ENCODE results near the gene ZKSCAN1. TPM values are rescaled to one million over a fixed set of nuclear protein-coding genes. Genes with fewer than 3 reads are reported as not detected.

ZKSCAN1 gene
- total RNA-seq, 1 experiment from 2014 or later: 70.3 TPM

DNA sequence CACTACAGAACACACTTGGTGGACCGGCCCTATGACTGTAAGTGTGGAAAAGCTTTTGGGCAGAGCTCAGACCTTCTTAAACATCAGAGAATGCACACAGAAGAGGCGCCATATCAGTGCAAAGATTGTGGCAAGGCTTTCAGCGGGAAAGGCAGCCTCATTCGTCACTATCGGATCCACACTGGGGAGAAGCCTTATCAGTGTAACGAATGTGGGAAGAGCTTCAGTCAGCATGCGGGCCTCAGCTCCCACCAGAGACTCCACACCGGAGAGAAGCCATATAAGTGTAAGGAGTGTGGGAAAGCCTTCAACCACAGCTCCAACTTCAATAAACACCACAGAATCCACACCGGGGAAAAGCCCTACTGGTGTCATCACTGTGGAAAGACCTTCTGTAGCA is 48.8 kb downstream of the ZKSCAN1 start:
- Histone ChIP-seq H3F3A (ENCODE audit: insufficient read depth, low read depth) (peaks cover 14% of the 10 kb centered on the region; the same call in 1 of the 2 replicates), H3K4me2 (no peak overlapping the region), H3K4me3 (no peak overlapping the region), H3K27me3 (ENCODE audit: insufficient read depth, low read depth) (no peaks in the 10 kb centered on the region), H3K79me2 (ENCODE audit: low read depth) (no peaks in the 10 kb centered on the region), H3K36me3 (ENCODE audit: low read depth) (peaks cover 9% of the 10 kb centered on the region), H3K27ac (no peak overlapping the region), H3K4me1 (replicated peaks; ENCODE audit: insufficient read depth) (no peaks in the 10 kb centered on the region), H4K20me1 (ENCODE audit: insufficient read depth) (no peaks in the 10 kb centered on the region), H2AFZ (no peak overlapping the region), H3K9me2 (ENCODE audit: insufficient read depth) (no peaks in the 10 kb centered on the region), H3K9me3 (ENCODE audit: insufficient read depth, low read depth) (no peaks in the 10 kb centered on the region)
- POLR2A ChIA-PET (ENCODE audit: unreplicated experiment): interaction anchor here (0.6 to 0.7 kb wide), 2 partner anchors 85 to 676 kb away, joined by 3 to 7 read pairs; partner anchors contain the start of gene LAMTOR4
- no TSS peak for BruUV-seq (replicated peaks)
- intact Hi-C loops (cut with micrococcal nuclease; ENCODE audit: unreplicated experiment): no loop called here
- CTCF ChIA-PET: no interaction called here
- TF ChIP-seq, protein P1, sequence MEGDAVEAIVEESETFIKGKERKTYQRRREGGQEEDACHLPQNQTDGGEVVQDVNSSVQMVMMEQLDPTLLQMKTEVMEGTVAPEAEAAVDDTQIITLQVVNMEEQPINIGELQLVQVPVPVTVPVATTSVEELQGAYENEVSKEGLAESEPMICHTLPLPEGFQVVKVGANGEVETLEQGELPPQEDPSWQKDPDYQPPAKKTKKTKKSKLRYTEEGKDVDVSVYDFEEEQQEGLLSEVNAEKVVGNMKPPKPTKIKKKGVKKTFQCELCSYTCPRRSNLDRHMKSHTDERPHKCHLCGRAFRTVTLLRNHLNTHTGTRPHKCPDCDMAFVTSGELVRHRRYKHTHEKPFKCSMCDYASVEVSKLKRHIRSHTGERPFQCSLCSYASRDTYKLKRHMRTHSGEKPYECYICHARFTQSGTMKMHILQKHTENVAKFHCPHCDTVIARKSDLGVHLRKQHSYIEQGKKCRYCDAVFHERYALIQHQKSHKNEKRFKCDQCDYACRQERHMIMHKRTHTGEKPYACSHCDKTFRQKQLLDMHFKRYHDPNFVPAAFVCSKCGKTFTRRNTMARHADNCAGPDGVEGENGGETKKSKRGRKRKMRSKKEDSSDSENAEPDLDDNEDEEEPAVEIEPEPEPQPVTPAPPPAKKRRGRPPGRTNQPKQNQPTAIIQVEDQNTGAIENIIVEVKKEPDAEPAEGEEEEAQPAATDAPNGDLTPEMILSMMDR (conservative IDR thresholded peaks at IDR 0.05): no peak
- no peak for TF ChIP-seq EZH2 (IDR thresholded peaks at IDR 0.05; ENCODE audit: low read depth)
- DNase-seq: no peak

DNA sequence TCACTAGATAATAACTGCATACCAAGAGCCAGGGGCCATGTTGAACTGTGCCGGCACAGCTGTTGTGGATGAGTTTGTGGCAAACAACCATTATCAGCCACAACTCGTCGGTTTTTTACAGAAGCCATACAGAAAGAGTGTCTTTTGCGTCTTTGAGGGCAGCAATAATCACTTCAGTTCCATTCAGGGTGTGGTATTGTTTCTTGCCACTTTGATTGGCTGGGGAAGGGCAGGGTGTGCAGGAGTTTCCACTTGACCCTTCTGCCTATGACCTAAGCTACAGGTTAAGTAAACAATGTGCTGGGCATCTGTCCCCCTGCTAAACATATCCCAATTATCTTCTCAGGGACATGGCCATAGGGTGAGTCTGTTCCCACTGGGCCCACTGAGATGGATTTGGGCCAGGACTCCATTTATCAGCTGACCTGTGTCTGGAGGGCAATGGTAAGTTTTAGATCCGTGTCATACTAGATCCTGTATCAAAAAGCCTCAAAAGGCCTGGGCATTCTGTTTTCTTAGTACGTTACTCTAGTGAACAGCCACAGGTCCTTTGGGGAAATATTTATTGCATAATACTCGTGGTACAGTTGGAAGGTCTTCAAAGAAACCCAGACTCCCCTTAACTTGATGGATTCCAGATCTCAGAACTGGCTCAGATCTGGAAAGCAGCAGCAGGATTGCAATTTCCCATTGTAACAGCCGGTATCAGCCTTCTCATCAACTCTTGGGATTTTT is 50.2 kb downstream of the ZKSCAN1 start:
- Histone ChIP-seq H3K79me2 (ENCODE audit: low read depth) (no peaks in the 10 kb centered on the region), H3K4me2 (no peak overlapping the region), H2AFZ (no peak overlapping the region), H3K27ac (no peak overlapping the region), H3K27me3 (ENCODE audit: insufficient read depth, low read depth) (no peaks in the 10 kb centered on the region), H3K36me3 (ENCODE audit: low read depth) (peaks cover 23% of the 10 kb centered on the region), H3F3A (ENCODE audit: insufficient read depth, low read depth) (peaks cover 14% of the 10 kb centered on the region; the same call in 1 of the 2 replicates), H3K9me2 (ENCODE audit: insufficient read depth) (no peaks in the 10 kb centered on the region), H4K20me1 (ENCODE audit: insufficient read depth) (no peaks in the 10 kb centered on the region), H3K4me1 (replicated peaks; ENCODE audit: insufficient read depth) (no peaks in the 10 kb centered on the region), H3K4me3 (no peak overlapping the region), H3K9me3 (ENCODE audit: insufficient read depth, low read depth) (peaks cover 10% of the 10 kb centered on the region)
- BruUV-seq (replicated peaks): no TSS peak
- CTCF ChIA-PET: no interaction called here
- no peak for DNase-seq
- POLR2A ChIA-PET (ENCODE audit: unreplicated experiment): no interaction called here
- no peak for TF ChIP-seq EZH2 (IDR thresholded peaks at IDR 0.05; ENCODE audit: low read depth)
- TF ChIP-seq, protein P1 (conservative IDR thresholded peaks at IDR 0.05): no peak
- intact Hi-C loops (cut with micrococcal nuclease; ENCODE audit: unreplicated experiment): no loop called here

DNA sequence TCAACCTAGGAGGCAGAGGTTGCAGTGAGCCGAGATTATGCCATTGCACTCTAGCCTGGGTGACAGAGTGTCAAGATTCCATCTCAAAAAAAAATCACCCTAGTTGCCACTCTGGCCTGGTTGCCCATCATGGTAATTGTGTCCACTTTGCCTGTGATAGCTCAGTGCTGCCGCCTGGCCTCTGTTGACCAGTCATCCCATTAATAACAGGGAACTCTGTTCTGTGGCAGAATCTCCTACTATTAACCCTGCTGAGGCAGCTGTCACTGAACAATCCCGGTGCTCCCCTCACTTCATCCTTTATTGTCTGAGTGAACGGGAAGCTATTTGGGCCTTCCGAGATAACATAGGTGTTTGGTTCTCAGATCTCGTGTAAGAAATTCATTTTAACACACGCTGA is 51.6 kb downstream of the ZKSCAN1 start:
- Histone ChIP-seq H4K20me1 (ENCODE audit: insufficient read depth) (no peaks in the 10 kb centered on the region), H3K4me3 (no peak overlapping the region), H2AFZ (no peak overlapping the region), H3K27ac (no peak overlapping the region), H3K36me3 (ENCODE audit: low read depth) (peaks cover 37% of the 10 kb centered on the region), H3F3A (ENCODE audit: insufficient read depth, low read depth) (peaks cover 14% of the 10 kb centered on the region; the same call in 1 of the 2 replicates), H3K27me3 (ENCODE audit: insufficient read depth, low read depth) (no peaks in the 10 kb centered on the region), H3K79me2 (ENCODE audit: low read depth) (no peaks in the 10 kb centered on the region), H3K9me2 (ENCODE audit: insufficient read depth) (no peaks in the 10 kb centered on the region), H3K4me1 (replicated peaks; ENCODE audit: insufficient read depth) (no peaks in the 10 kb centered on the region), H3K9me3 (ENCODE audit: insufficient read depth, low read depth) (peaks cover 23% of the 10 kb centered on the region), H3K4me2 (no peak overlapping the region)
- TF ChIP-seq, protein P1 (conservative IDR thresholded peaks at IDR 0.05): no peak
- no peak for TF ChIP-seq EZH2 (IDR thresholded peaks at IDR 0.05; ENCODE audit: low read depth)
- no peak for DNase-seq
- no TSS peak for BruUV-seq (replicated peaks)
- intact Hi-C loops (cut with micrococcal nuclease; ENCODE audit: unreplicated experiment): no loop called here
- CTCF ChIA-PET: no interaction called here
- POLR2A ChIA-PET (ENCODE audit: unreplicated experiment): no interaction called here

Measured in PC-9 (cell line).